HCT116 (cell line): Measurements from ENCODE around the gene CD7. TPM values are rescaled to one million over a fixed set of nuclear protein-coding genes. Genes with fewer than 3 reads are reported as not detected.

ENCODE experiments used
- ATAC-seq: fragments of 200-7000 bp; cut with Tn5 transposase; 2 replicates; pipeline ENCODE4 v1.9.1; 2020; ENCODE audit warnings: mild to moderate bottlenecking, moderate library complexity
- BruUV-seq: library from RNA; stranded (reverse); fragments of 400-500 nt; replicated peaks from 2 replicates; lab custom pipeline; 2021; lab: Mats Ljungman, UMichigan
- CTCF ChIA-PET: fragments of 300-600 bp; sonication (Branson Sonifier 250); formaldehyde crosslinking; loops from one replicate; lab custom pipeline; 2021; ENCODE audit warnings: antibody characterized with exemption; lab: Charles Lee
- POLR2A ChIA-PET: fragments of 300-600, 350-600 bp; sonication (Branson Sonifier 250); formaldehyde crosslinking; loops from one replicate; lab custom pipeline; 2021; ENCODE audit warnings: antibody characterized with exemption; lab: Charles Lee
- RAD21 ChIA-PET, 2 experiments: fragments of 300-600 bp; sonication (Branson Sonifier 250); formaldehyde crosslinking; loops; one replicate each; lab custom pipeline; 2023; ENCODE audit warnings: low total read pairs in 2 of 2; ENCODE audit not compliant: uncharacterized antibody in 2 of 2, unreplicated experiment in 2 of 2, low non-redundant PET in 1 of 2; lab: Charles Lee
- DNase-seq: peaks from one replicate; pipeline ENCODE4 v3.0.0-alpha.2; 2010; ENCODE audit warnings: low read depth, low spot score
- H2AFZ ChIP-seq: fragments of 200-600 bp; shearing (Covaris generic), sonication (generic); 2 replicates; pipeline ENCODE4 v1.6.1; 2017; ENCODE audit warnings: low read depth, mixed run types, mixed read lengths, antibody characterized with exemption, low read length; ENCODE audit not compliant: poor library complexity, severe bottlenecking
- H3K27ac ChIP-seq: 2 replicates; pipeline ENCODE4 v1.5.1; 2012; ENCODE audit warnings: low read depth, low read length
- H3K27me3 ChIP-seq: fragments of 200-600 bp; sonication (generic); 2 replicates; pipeline ENCODE4 v1.6.1; 2016; ENCODE audit warnings: mixed run types, low read length, mixed read lengths; ENCODE audit not compliant: insufficient read depth
- H3K36me3 ChIP-seq, 2 experiments: fragments of 200-500 bp in 1 of 2; fragments of 200-600 bp in 1 of 2; sonication (Bioruptor generic) in 1 of 2; sonication (generic) in 1 of 2; 2 replicates each; pipeline versions ENCODE4 v1.5.1 to v1.6.1; 2014 to 2016; ENCODE audit warnings: low read length in 2 of 2, inconsistent platforms in 1 of 2, mixed read lengths in 1 of 2, mixed run types in 1 of 2; ENCODE audit not compliant: insufficient read depth in 2 of 2, control insufficient read depth in 1 of 2
- H3K4me1 ChIP-seq, 2 experiments: fragments of 200-600 bp in 1 of 2; sonication (generic) in 1 of 2; 2 replicates each; pipeline versions ENCODE4 v1.5.1 to v1.6.1; 2012 to 2017; ENCODE audit warnings: low read length in 2 of 2, inconsistent platforms in 1 of 2, mild to moderate bottlenecking in 1 of 2, mixed read lengths in 1 of 2, mixed run types in 1 of 2, moderate library complexity in 1 of 2; ENCODE audit not compliant: insufficient read depth in 2 of 2, control insufficient read depth in 1 of 2
- H3K4me2 ChIP-seq: fragments of 200-600 bp; sonication (generic); 2 replicates; pipeline ENCODE4 v1.6.1; 2017; ENCODE audit warnings: mixed run types, low read length, mixed read lengths
- H3K4me3 ChIP-seq, 2 experiments: fragments of 200-600 bp in 1 of 2; sonication (generic) in 1 of 2; replicated peaks in 1 of 2; 2 replicates each; pipeline ENCODE4 v1.5.1; 2011 to 2016; ENCODE audit warnings: low read length in 2 of 2, control low read depth in 1 of 2, low read depth in 1 of 2, mild to moderate bottlenecking in 1 of 2, mixed read lengths in 1 of 2, mixed run types in 1 of 2
- H3K79me2 ChIP-seq: fragments of 200-600 bp; sonication (generic); 2 replicates; pipeline ENCODE4 v1.6.1; 2017; ENCODE audit warnings: mild to moderate bottlenecking, mixed run types, low read length, moderate library complexity, mixed read lengths; ENCODE audit not compliant: insufficient read depth
- H3K9ac ChIP-seq: fragments of 200-600 bp; sonication (generic); 2 replicates; pipeline ENCODE4 v1.6.1; 2016; ENCODE audit warnings: low read length, mixed read lengths
- H3K9me2 ChIP-seq: fragments of 200-600 bp; sonication (generic), shearing (Covaris generic); 2 replicates; pipeline ENCODE4 v1.6.1; 2017; ENCODE audit warnings: mixed run types, mild to moderate bottlenecking, moderate library complexity; ENCODE audit not compliant: insufficient read depth
- H3K9me3 ChIP-seq, 2 experiments: fragments of 200-500 bp in 1 of 2; fragments of 200-600 bp in 1 of 2; sonication (Bioruptor generic) in 1 of 2; sonication (generic) in 1 of 2; 2 replicates each; pipeline ENCODE4 v1.6.1; 2014 to 2017; ENCODE audit warnings: low read length in 2 of 2, mixed read lengths in 2 of 2, inconsistent platforms in 1 of 2, low read depth in 1 of 2, mild to moderate bottlenecking in 1 of 2, mixed run types in 1 of 2, moderate library complexity in 1 of 2; ENCODE audit not compliant: control insufficient read depth in 1 of 2, insufficient read depth in 1 of 2
- H4K20me1 ChIP-seq: fragments of 200-600 bp; sonication (generic), shearing (Covaris generic); 2 replicates; pipeline ENCODE4 v1.6.1; 2017; ENCODE audit warnings: mixed run types, mild to moderate bottlenecking, moderate library complexity; ENCODE audit not compliant: insufficient read depth
- CBX3 ChIP-seq: IDR thresholded peaks from 2 replicates; pipeline ENCODE4 v1.6.1; 2012; ENCODE audit warnings: low read depth
- EGR1 ChIP-seq: IDR thresholded peaks from 2 replicates; pipeline ENCODE4 v1.6.1; 2012; ENCODE audit warnings: low read depth
- EZH2 ChIP-seq: fragments of 200-600 bp; sonication (generic); IDR thresholded peaks from 2 replicates; pipeline ENCODE4 v1.6.1; 2017; ENCODE audit warnings: antibody characterized with exemption, mixed run types
- FOSL1 ChIP-seq: IDR thresholded peaks from 2 replicates; pipeline ENCODE4 v1.6.1; 2012; ENCODE audit warnings: low read depth
- POLR2AphosphoS5 ChIP-seq: IDR thresholded peaks from 2 replicates; pipeline ENCODE4 v1.6.1; 2011; ENCODE audit warnings: mild to moderate bottlenecking, low read depth, low read length, moderate library complexity
- RAD21 ChIP-seq: IDR thresholded peaks from 2 replicates; pipeline ENCODE4 v1.6.1; 2012; ENCODE audit warnings: low read depth, mild to moderate bottlenecking
- SIN3A ChIP-seq: IDR thresholded peaks from 2 replicates; pipeline ENCODE4 v1.6.1; 2012; ENCODE audit warnings: low read depth
- SRF ChIP-seq: IDR thresholded peaks from 2 replicates; pipeline ENCODE4 v1.6.1; 2012; ENCODE audit warnings: low read depth
- ZFX ChIP-seq: fragments of 450-650 bp; IDR thresholded peaks from 2 replicates; pipeline ENCODE4 v1.6.1; 2017
- ZNF274 ChIP-seq: fragments of 200-500 bp; sonication (Bioruptor generic); IDR thresholded peaks from 2 replicates; pipeline ENCODE4 v1.6.1; 2014; ENCODE audit warnings: mild to moderate bottlenecking, low read depth, low read length, inconsistent platforms
- intact Hi-C: fragments of 100-400 bp; cut with micrococcal nuclease; formaldehyde crosslinking; loops from 2 replicates; pipeline ENCODE4 v1.10.0; 2022
- total RNA-seq: library from RNA; stranded (reverse); gene quantifications from one replicate; pipeline ENCODE4 v1.2.1, GENCODE V29; 2021; ENCODE audit not compliant: unreplicated experiment
- TF ChIP-seq, protein P1 (sequence below): IDR thresholded peaks from 2 replicates; pipeline ENCODE4 v1.6.1; 2012; ENCODE audit warnings: low read depth
- TF ChIP-seq, protein P2 (sequence below): IDR thresholded peaks from 2 replicates; pipeline ENCODE4 v1.6.1; 2012

CD7 gene
- total RNA-seq, 1 experiment from 2014 or later = 0.61 TPM

DNA sequence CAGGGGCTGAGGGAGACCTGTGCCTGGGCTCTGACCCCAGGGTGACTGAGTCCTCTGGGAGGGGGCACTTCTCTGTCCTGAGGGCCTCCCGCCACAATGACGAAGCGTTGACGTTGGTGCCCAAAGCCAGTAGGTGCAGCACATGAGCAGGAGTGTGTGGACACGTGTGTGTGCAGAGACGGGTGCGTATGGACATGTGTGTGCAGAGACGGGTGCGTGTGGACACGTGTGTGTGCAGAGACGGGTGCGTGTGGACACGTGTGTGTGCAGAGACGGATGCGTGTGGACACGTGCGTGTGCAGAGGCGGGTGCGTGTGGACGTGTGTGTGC is 726 bp upstream of the CD7 start:
- Histone ChIP-seq H3K9me2 (no peaks in the 10 kb centered on the region), H3K9me3 (peaks cover 0 to 21% of the 10 kb centered on the region in 2 experiments; a peak in 1 of 4 replicates), H3K4me1 (peaks cover 0 to 5% of the 10 kb centered on the region in 2 experiments; a peak in 1 of 4 replicates), H3K79me2 (no peaks in the 10 kb centered on the region), H4K20me1 (no peaks in the 10 kb centered on the region), H3K27me3 (no peaks in the 10 kb centered on the region), H3K4me3 (no peak overlapping the region), H2AFZ (no peak overlapping the region), H3K9ac (no peak overlapping the region), H3K27ac (peak overlapping the region; percentile 4; the same call in 1 of the 2 replicates), H3K4me2 (no peak overlapping the region), H3K36me3 (no peaks in the 10 kb centered on the region)
- ChIA-PET RAD21 (no interaction called here), POLR2A (no interaction called here), CTCF (no interaction called here)
- intact Hi-C loops = no loop called here
- no peak for TF ChIP-seq CBX3
- no peak for TF ChIP-seq FOSL1
- no peak for DNase-seq
- ATAC-seq = no peak
- BruUV-seq = no TSS peak

DNA sequence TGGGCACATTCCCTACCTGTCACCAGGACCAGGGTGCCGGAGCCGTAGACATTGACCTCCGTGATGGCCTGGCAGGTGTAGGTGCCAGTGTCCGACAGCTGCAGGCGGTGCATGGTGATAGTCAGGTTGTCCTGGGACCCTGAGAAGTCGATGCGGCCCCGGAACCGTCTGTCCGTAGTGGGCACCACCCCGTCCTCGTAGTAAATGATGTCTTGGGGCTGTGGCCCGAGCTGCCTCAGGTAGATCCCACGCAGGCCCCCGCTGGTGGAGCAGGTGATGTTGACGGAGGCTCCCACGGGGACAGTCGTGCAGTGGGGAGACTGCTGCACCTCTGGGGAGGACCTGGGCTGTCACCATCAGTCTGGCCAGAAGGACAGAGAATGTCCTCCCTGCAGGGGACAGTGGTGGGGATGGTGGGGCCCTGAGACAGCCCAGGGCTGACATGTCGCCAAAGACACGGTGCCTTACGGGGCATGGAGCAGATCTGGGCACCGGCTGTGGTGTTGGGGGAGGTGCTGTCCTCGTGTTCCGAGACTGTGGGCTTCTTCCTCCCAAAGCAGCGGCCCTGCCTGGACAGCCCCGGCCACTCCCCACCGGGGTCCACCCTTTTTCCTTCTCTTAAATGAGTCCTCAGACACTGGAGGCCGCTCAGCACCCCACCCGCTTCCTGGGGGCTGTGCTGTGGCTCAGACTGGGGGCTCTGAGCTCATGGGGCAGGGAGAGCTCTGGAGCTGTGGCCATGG is 586 bp downstream of the CD7 start:
- ChIA-PET RAD21 (no interaction called here), CTCF (no interaction called here), POLR2A (interaction anchor here (0.6 kb wide), 1 partner anchor 20 kb away, joined by 3 read pairs; no protein-coding TSS in a partner anchor)
- no peak overlapping the region for H2AFZ ChIP-seq
- DNase-seq = no peak
- intact Hi-C loops = no loop called here
- H4K20me1 ChIP-seq = no peaks in the 10 kb centered on the region
- no peaks in the 10 kb centered on the region for H3K36me3 ChIP-seq
- H3K9me3 ChIP-seq = peaks cover 0 to 21% of the 10 kb centered on the region in 2 experiments; a peak in 1 of 4 replicates
- H3K4me2 ChIP-seq = no peak overlapping the region
- H3K79me2 ChIP-seq = no peaks in the 10 kb centered on the region
- no peaks in the 10 kb centered on the region for H3K27me3 ChIP-seq
- ATAC-seq = no peak
- H3K9me2 ChIP-seq = no peaks in the 10 kb centered on the region
- BruUV-seq = no TSS peak
- H3K9ac ChIP-seq = no peak overlapping the region
- peaks cover 0 to 5% of the 10 kb centered on the region in 2 experiments; a peak in 1 of 4 replicates for H3K4me1 ChIP-seq
- no peak for TF ChIP-seq POLR2AphosphoS5
- no peak for TF ChIP-seq CBX3
- TF ChIP-seq SRF = no peak
- TF ChIP-seq, protein P1, sequence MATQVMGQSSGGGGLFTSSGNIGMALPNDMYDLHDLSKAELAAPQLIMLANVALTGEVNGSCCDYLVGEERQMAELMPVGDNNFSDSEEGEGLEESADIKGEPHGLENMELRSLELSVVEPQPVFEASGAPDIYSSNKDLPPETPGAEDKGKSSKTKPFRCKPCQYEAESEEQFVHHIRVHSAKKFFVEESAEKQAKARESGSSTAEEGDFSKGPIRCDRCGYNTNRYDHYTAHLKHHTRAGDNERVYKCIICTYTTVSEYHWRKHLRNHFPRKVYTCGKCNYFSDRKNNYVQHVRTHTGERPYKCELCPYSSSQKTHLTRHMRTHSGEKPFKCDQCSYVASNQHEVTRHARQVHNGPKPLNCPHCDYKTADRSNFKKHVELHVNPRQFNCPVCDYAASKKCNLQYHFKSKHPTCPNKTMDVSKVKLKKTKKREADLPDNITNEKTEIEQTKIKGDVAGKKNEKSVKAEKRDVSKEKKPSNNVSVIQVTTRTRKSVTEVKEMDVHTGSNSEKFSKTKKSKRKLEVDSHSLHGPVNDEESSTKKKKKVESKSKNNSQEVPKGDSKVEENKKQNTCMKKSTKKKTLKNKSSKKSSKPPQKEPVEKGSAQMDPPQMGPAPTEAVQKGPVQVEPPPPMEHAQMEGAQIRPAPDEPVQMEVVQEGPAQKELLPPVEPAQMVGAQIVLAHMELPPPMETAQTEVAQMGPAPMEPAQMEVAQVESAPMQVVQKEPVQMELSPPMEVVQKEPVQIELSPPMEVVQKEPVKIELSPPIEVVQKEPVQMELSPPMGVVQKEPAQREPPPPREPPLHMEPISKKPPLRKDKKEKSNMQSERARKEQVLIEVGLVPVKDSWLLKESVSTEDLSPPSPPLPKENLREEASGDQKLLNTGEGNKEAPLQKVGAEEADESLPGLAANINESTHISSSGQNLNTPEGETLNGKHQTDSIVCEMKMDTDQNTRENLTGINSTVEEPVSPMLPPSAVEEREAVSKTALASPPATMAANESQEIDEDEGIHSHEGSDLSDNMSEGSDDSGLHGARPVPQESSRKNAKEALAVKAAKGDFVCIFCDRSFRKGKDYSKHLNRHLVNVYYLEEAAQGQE = no peak
- TF ChIP-seq ZFX = no peak
- no peak for TF ChIP-seq ZNF274
- no peak for TF ChIP-seq EGR1
- TF ChIP-seq RAD21 = no peak
- no peak for TF ChIP-seq EZH2
- TF ChIP-seq, protein P2, sequence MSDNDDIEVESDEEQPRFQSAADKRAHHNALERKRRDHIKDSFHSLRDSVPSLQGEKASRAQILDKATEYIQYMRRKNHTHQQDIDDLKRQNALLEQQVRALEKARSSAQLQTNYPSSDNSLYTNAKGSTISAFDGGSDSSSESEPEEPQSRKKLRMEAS = no peak
- no peak for TF ChIP-seq SIN3A
- H3K27ac ChIP-seq = no peak overlapping the region
- no peak overlapping the region for H3K4me3 ChIP-seq
